ENCODE results near the gene METRNL. TPM values are rescaled to one million over a fixed set of nuclear protein-coding genes. Genes with fewer than 3 reads are reported as not detected.
"Not testable (repeated sequence)": the region's sequence is repeated elsewhere in the genome, so short reads cannot be mapped to it uniquely, and the experiment has no call there.

The METRNL gene
- total RNA-seq, 1 donor from 2014 or later = 14.7 TPM

DNA sequence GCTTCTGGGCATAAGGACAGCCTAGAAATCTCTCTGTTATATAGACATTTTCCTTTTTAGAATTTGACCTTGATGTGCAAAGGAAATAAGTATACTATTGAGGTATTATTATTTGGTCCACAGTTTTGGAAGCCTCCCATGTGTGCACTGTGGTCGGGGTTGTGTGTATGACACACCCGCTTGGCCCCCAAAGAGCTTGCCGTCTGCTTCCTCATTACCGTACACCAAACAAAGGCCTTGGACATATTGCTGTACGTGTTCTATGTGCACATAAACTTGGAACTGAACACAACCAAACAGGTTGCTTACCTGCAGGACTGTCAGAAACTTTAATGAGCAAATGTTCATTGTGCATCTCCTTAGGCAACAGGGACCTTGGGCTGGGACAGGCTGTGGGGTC lies 38.2 kb downstream of the METRNL start:
- no peak for DNase-seq (ENCODE audit: low read depth, low spot score)
- Mint-ChIP-seq H3K9me3 (no peaks in the 10 kb centered on the region), H3K4me3 (no peak overlapping the region), H3K36me3 (ENCODE audit: low read depth) (no peaks in the 10 kb centered on the region), H3K27me3 (ENCODE audit: low read depth) (peaks cover 39% of the 10 kb centered on the region), H3K4me1 (peaks cover 16% of the 10 kb centered on the region), H3K27ac (ENCODE audit: unreplicated experiment) (no peak overlapping the region)
- TF ChIP-seq, protein P1, sequence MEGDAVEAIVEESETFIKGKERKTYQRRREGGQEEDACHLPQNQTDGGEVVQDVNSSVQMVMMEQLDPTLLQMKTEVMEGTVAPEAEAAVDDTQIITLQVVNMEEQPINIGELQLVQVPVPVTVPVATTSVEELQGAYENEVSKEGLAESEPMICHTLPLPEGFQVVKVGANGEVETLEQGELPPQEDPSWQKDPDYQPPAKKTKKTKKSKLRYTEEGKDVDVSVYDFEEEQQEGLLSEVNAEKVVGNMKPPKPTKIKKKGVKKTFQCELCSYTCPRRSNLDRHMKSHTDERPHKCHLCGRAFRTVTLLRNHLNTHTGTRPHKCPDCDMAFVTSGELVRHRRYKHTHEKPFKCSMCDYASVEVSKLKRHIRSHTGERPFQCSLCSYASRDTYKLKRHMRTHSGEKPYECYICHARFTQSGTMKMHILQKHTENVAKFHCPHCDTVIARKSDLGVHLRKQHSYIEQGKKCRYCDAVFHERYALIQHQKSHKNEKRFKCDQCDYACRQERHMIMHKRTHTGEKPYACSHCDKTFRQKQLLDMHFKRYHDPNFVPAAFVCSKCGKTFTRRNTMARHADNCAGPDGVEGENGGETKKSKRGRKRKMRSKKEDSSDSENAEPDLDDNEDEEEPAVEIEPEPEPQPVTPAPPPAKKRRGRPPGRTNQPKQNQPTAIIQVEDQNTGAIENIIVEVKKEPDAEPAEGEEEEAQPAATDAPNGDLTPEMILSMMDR (conservative IDR thresholded peaks at IDR 0.05) = no peak

DNA sequence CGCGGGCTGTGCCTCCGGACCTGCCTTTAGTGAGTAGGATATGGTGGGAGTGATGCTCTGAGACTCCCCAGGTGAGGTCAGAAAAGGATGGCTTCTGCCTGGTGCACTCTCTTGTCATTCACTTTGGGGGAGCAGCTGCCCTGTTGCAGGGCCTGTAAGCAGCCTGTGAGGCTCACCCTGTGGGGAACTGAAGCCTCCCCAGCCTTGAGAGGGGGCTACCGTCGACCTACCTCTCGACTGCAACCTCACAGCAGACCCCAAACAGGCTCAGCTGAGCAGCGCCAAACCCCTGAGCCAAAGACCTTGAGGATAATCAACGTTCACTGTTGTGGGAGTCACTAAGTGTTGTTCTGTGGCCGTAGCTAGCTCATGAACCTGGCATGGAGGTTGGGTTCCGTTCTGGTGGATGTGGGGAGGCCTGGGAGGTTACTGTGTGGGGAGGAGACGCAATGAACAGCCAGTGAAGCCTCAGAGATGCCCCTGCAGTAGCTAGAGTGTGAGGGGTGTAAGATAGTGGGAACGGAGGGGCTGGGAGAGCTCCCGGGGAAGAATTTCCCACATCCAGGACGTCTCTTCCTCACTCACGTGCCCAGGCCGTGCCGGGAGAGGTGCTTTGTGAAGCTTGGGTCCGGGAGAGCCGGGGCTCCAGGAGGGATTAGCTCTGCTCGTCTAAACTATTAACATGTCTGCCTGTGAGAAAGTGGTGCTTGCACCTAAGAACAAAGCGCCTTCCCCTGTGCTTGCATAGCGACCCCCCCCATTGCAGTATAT lies 38.8 kb downstream of the METRNL start:
- TF ChIP-seq, protein P1 (conservative IDR thresholded peaks at IDR 0.05) = no peak
- H3K9me3 Mint-ChIP-seq = no peaks in the 10 kb centered on the region
- H3K27me3 Mint-ChIP-seq (ENCODE audit: low read depth) = peaks cover 46% of the 10 kb centered on the region
- no peaks in the 10 kb centered on the region for H3K36me3 Mint-ChIP-seq (ENCODE audit: low read depth)
- no peak overlapping the region for H3K4me3 Mint-ChIP-seq
- peaks cover 16% of the 10 kb centered on the region for H3K4me1 Mint-ChIP-seq
- H3K27ac Mint-ChIP-seq (ENCODE audit: unreplicated experiment) = peak overlapping the region; percentile 17
- no peak for DNase-seq (ENCODE audit: low read depth, low spot score)

DNA sequence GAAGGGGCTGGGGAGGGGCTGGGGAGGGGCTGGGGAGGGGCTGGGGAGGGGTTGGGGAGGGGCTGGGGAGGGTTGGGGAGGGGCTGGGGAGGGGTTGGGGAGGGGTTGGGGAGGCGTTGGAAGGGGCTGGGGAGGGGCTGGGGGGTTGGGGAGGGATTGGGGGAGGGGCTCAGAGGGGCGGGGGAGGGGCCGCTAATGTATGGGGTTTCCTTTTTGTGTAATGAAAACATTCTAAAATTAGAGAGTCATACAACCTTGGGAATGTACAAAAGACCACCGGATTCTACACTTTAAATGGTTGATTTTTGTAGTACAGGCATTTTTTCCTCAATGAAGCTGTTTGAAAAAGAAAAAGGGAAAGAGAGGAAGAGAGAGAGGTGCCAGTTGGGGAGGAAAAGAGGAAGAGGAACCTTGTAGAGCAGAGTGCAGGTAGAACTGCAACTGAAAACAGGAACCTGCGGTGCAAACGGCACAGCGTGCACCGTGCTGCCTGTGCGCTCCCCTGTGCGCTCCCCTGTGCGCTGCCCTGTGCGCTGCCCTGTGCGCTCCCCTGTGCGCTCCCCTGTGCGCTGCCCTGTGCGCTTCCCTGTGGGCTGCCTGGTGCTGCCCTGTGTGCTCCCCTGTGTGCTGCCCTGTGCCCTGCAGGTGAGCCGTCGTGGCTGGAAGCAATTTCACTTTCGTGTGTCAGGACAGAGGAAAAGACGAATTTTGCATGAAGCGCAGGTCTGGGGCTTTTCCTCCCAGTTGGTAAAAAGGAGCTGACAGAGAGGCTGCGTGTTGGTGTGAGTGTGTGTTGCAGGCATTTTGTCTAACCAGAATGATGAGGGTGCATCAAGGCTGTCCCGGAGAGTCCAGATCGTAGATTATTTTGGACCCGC lies 40.8 kb downstream of the METRNL start:
- DNase-seq (ENCODE audit: low read depth, low spot score) = no peak
- peaks cover 16% of the 10 kb centered on the region for H3K4me1 Mint-ChIP-seq
- no peak overlapping the region for H3K27ac Mint-ChIP-seq (ENCODE audit: unreplicated experiment)
- H3K4me3 Mint-ChIP-seq = no peak overlapping the region
- no peaks in the 10 kb centered on the region for H3K9me3 Mint-ChIP-seq
- H3K36me3 Mint-ChIP-seq (ENCODE audit: low read depth) = no peaks in the 10 kb centered on the region
- TF ChIP-seq, protein P1 (conservative IDR thresholded peaks at IDR 0.05) = no peak
- peaks cover 55% of the 10 kb centered on the region for H3K27me3 Mint-ChIP-seq (ENCODE audit: low read depth)

DNA sequence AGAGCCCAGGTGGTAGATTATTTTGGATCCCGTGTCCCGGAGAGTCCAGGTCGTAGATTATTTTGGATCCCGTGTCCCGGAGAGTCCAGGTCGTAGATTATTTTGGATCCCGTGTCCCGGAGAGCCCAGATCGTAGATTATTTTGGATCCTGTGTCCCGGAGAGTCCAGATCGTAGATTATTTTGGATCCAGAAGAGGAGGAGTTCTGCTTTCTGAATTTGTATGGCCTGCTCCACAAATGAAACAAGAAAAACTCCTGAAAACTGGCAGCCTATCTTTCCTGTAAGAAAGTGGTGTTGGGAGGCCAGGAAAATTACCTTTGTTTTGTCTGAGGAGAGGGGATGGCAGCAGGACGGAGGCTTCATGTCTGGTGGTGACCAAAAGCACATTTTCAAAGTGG lies 42.1 kb downstream of the METRNL start:
- Mint-ChIP-seq H3K4me1 (peaks cover 16% of the 10 kb centered on the region), H3K27me3 (ENCODE audit: low read depth) (peaks cover 62% of the 10 kb centered on the region)
- not testable (repeated sequence) for H3K4me3 Mint-ChIP-seq; H3K36me3 Mint-ChIP-seq (ENCODE audit: low read depth); DNase-seq (ENCODE audit: low read depth, low spot score); H3K27ac Mint-ChIP-seq (ENCODE audit: unreplicated experiment); H3K9me3 Mint-ChIP-seq

DNA sequence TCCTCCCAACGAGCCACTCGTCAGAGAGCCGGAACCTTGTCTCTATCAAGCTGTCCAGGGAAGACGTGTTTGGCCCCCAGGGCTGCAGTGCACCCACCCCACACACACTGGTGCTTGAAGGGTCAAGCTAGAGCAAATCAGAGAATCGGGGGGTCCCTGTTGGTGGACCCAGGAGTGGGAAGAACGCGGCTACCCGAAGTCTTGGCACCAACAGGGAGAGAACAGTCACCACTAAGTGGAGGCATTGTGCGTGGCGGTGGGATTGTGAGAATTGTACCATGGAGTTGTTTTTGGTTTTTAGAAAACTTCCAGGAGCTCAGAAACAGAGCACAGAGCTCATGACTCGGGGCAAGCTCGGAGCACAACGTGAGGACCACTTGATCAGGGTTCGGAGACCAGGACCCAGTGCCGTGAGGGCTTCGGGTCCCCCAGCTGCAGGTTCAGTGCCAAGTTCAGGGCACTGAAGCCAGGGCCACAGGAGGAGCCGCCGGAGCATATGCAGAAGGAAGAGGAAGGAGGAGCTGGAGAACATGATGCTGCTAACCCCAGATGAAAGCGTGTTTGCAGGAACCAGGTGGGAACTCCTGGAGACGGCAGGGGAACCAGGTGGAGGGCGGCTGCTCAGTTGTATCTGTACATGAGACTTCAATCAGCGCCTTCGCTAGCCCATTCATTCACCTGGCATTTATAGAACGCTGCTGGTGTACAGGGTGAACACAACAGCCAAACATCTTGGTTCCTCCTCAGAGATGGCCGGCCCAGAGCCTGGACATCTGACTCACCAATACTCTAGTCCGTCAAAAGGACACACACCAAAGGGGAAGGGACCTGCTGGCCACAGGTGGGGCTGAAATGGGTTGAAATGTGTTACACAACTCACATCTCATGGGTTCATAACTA lies 42.8 kb downstream of the METRNL start:
- Mint-ChIP-seq H3K36me3 (ENCODE audit: low read depth) (no peaks in the 10 kb centered on the region), H3K9me3 (no peaks in the 10 kb centered on the region), H3K4me1 (peaks cover 16% of the 10 kb centered on the region), H3K27me3 (ENCODE audit: low read depth) (peaks cover 64% of the 10 kb centered on the region), H3K27ac (ENCODE audit: unreplicated experiment) (no peak overlapping the region), H3K4me3 (no peak overlapping the region)
- no peak for DNase-seq (ENCODE audit: low read depth, low spot score)
- TF ChIP-seq, protein P1 (conservative IDR thresholded peaks at IDR 0.05) = no peak

All from neural crest cell (in vitro differentiated cells).